Activated T-cell treated with anti-CD3 and anti-CD28 coated beads, Interleukin-2, amount 50 U/mL, for 72 hours (primary cell): ENCODE data around the gene SYT13. TPM values are rescaled to one million over a fixed set of nuclear protein-coding genes. Genes with fewer than 3 reads are reported as not detected.
"Not testable (repeated sequence)": the region's sequence is repeated elsewhere in the genome, so short reads cannot be mapped to it uniquely, and the experiment has no call there.

Experiments
- ATAC-seq, 2 donors: fragments of 150-1000 bp; cut with Tn5 transposase; replicated peaks in 1 of 2; 2 replicates each; pipeline ENCODE4 v1.10.0; 2021; ENCODE audit warnings: moderate library complexity in 2 of 2, mild to moderate bottlenecking in 1 of 2
- DNase-seq, 2 donors: peaks; one replicate each; pipeline ENCODE4 v3.0.0; 2021 to 2022; ENCODE audit warnings: mixed read lengths in 1 of 2
- H3K27ac Mint-ChIP-seq: one replicate; pipeline ENCODE4 v1.8.0; 2022; ENCODE audit warnings: mild to moderate bottlenecking, moderate library complexity, mixed read lengths
- H3K27me3 Mint-ChIP-seq: one replicate; pipeline ENCODE4 v1.8.0; 2022; ENCODE audit warnings: low read depth, mixed read lengths
- H3K36me3 Mint-ChIP-seq, 2 donors: one replicate each; pipeline ENCODE4 v1.8.0; 2022; ENCODE audit warnings: mixed read lengths in 2 of 2, mild to moderate bottlenecking in 1 of 2; ENCODE audit not compliant: insufficient read depth in 2 of 2
- H3K4me1 Mint-ChIP-seq: one replicate; pipeline ENCODE4 v1.8.0; 2022; ENCODE audit warnings: low read depth, mixed read lengths
- H3K4me3 Mint-ChIP-seq, 2 donors: one replicate each; pipeline ENCODE4 v1.8.0; 2022; ENCODE audit warnings: mild to moderate bottlenecking in 2 of 2, mixed read lengths in 2 of 2, moderate library complexity in 2 of 2
- H3K9me3 Mint-ChIP-seq, 2 donors: one replicate each; pipeline ENCODE4 v1.8.0; 2022; ENCODE audit warnings: mixed read lengths in 2 of 2
- total RNA-seq, 2 donors: library from RNA; stranded (reverse); gene quantifications; one replicate each; pipeline ENCODE4 v1.2.3, GENCODE V29; 2022

SYT13 gene
- total RNA-seq, 2 donors from 2014 or later, result not detected

DNA sequence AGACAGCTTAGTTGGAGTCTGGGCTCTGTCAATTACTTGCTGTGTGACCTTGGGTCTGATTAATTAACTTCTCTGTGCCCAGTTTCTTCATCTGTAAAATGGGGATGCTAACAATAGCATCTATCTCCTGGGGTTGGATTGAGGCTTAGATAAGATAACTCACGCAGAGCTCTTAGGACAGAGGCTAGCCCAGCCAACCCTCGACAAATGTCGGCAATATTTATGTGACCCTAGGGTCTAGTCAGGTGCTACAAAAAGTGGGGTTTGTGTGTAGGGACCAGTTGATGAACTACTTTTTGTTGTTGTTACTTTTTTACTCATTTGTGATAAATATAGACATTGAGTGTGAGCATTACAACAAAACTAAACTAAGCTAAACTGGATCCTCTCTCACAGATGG lies 22.4 kb downstream of the SYT13 start:
- Mint-ChIP-seq H3K9me3 (no peaks in the 10 kb centered on the region), H3K4me1 (no peaks in the 10 kb centered on the region), H3K27me3 (peaks cover 13% of the 10 kb centered on the region), H3K36me3 (no peaks in the 10 kb centered on the region), H3K27ac (no peak overlapping the region), H3K4me3 (no peak overlapping the region)
- DNase-seq (no peak), ATAC-seq (no peak)

DNA sequence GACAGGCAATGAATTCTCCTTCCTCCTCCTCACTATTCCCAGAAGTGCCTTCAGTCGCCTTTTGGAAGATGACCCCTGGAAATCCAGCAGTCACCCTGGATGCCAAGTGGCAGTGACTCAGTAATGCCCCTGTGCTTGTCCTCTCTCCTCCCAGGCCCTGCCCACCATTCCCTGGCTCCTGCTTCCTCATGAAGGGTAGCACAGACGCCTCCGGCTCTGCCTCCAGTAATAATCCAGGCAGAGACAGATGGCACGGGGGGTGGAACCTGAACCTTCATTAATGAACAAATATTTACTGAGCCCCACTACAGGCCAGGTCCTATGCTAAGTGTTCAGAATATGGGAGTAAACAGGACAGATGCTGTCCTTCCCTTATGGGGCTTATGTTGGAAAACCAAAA lies 23.2 kb downstream of the SYT13 start:
- no peak for ATAC-seq
- peaks cover 8% of the 10 kb centered on the region for H3K27me3 Mint-ChIP-seq
- no peak for DNase-seq
- H3K4me3 Mint-ChIP-seq, result no peak overlapping the region
- H3K4me1 Mint-ChIP-seq, result no peaks in the 10 kb centered on the region
- no peaks in the 10 kb centered on the region for H3K36me3 Mint-ChIP-seq
- no peaks in the 10 kb centered on the region for H3K9me3 Mint-ChIP-seq
- H3K27ac Mint-ChIP-seq, result no peak overlapping the region

DNA sequence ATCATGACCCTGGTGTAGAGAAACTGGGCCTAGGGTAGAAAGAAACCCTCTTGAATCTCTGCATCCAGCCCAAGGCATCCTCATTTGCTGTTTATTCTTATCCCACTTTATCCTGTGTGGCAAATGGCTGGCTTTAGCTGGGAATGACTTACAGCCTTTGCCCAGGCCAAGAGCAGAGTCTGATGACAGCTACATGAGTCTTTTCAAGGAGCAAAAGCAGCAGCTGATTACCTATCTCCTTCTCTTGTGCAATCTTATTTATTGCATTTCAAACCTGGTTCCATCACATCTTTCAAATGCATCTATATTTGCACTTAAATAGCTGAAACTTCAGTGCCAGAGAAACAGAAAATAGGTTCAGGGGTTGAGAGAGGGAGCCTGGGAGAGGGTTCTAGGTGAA lies 26.1 kb downstream of the SYT13 start:
- Mint-ChIP-seq H3K9me3 (no peaks in the 10 kb centered on the region), H3K4me1 (no peaks in the 10 kb centered on the region), H3K4me3 (no peak overlapping the region), H3K27ac (no peak overlapping the region), H3K27me3 (peaks cover 17% of the 10 kb centered on the region), H3K36me3 (no peaks in the 10 kb centered on the region)
- DNase-seq, result no peak
- ATAC-seq, result no peak

DNA sequence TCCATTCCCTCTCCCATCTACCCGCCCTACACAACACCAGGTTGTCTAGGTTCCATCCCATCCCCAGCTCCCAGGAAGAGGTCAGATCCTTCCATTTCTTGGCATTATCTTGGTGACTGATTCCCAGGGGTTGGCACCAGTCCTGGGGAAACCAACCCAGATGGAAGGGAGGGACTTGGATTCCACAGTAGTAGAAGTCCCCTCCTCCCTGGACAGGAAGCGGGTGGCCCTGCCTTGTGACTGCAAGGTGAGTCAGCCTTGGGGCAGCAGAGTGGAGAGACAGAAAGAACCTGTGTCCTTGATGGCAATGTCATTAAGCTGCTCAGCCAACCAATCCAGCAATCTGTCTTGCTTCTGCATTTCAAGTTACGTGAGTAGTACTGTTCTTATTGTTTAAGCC lies 26.5 kb downstream of the SYT13 start:
- ATAC-seq (no peak), DNase-seq (no peak)
- Mint-ChIP-seq H3K27me3 (peaks cover 17% of the 10 kb centered on the region), H3K27ac (no peak overlapping the region), H3K9me3 (no peaks in the 10 kb centered on the region), H3K36me3 (no peaks in the 10 kb centered on the region), H3K4me1 (no peaks in the 10 kb centered on the region), H3K4me3 (no peak overlapping the region)

DNA sequence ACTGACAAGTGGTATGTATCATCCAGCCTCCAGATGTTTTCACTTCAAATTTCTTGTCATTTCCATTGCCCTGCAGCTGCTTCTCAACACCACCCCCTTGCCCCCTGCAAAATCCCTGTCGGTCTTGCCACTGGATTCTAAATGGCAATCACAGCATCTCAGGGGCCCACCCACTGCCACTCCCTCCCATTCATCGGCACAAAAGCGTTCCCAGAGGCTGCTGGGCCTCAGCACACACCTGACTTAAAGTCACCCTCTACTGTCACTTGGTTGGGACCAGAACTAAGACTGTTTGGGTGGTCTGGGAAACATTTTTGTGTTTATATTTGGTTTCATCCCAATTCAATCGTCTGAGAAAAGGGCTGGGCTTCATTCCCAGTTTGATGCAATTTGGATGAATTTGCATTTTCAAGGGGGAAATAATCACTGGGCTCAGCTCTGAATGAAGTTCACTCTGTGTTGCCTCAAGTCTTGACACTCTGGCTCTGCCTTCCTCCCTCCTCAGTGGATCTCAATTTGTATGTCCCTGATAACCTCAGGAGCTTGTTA lies 27.1 kb downstream of the SYT13 start:
- no peak overlapping the region for H3K4me3 Mint-ChIP-seq
- H3K4me1 Mint-ChIP-seq, result no peaks in the 10 kb centered on the region
- H3K27me3 Mint-ChIP-seq, result peaks cover 17% of the 10 kb centered on the region
- no peaks in the 10 kb centered on the region for H3K36me3 Mint-ChIP-seq
- H3K27ac Mint-ChIP-seq, result no peak overlapping the region
- ATAC-seq (no peak), DNase-seq (no peak)
- no peaks in the 10 kb centered on the region for H3K9me3 Mint-ChIP-seq

DNA sequence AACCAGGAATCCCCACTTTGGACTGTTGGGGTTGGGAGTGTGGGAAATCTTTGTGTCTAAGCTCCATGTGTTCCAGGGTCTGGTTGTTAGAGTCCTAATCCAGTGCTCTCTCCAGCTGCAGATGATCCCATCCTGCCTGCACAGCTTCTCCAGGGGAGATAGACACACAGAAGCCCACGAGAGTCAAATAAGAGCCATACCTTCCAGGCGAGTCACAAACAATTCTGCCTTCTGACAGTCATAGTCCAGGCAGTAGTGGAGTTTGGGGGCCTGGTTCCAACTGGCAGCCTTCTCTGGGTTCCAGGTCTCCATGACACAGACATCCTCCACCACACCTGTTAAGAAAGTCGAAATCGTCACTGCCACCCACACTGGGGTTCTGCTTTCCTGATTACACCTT lies 32.1 kb downstream of the SYT13 start:
- Mint-ChIP-seq H3K36me3 (no peaks in the 10 kb centered on the region), H3K27me3 (peaks cover 14% of the 10 kb centered on the region), H3K4me1 (no peaks in the 10 kb centered on the region), H3K4me3 (no peak overlapping the region), H3K27ac (no peak overlapping the region), H3K9me3 (no peaks in the 10 kb centered on the region)
- DNase-seq (no peak), ATAC-seq (no peak)

DNA sequence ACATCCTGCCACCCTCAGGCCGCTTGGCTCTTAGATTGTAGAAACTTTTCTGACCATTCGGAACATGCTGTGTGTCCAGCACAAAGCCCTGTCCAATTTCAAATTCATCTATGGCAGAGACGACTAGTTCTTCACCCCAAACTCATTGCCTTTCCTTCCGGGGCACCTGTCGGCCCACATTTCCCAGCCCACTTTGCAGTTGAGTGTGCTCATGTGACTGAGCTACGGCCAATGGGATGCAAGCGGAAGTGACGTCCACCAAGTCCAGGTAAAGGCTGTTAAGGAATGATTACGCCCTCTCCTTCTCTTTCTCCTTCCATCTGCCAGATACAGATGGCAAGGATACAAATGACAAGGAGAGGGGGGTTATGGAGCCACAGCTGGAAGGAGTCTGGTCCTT lies 32.5 kb downstream of the SYT13 start:
- Mint-ChIP-seq H3K27me3 (peaks cover 17% of the 10 kb centered on the region), H3K9me3 (no peaks in the 10 kb centered on the region), H3K4me1 (no peaks in the 10 kb centered on the region), H3K27ac (no peak overlapping the region), H3K4me3 (no peak overlapping the region), H3K36me3 (no peaks in the 10 kb centered on the region)
- DNase-seq (no peak), ATAC-seq (no peak)

DNA sequence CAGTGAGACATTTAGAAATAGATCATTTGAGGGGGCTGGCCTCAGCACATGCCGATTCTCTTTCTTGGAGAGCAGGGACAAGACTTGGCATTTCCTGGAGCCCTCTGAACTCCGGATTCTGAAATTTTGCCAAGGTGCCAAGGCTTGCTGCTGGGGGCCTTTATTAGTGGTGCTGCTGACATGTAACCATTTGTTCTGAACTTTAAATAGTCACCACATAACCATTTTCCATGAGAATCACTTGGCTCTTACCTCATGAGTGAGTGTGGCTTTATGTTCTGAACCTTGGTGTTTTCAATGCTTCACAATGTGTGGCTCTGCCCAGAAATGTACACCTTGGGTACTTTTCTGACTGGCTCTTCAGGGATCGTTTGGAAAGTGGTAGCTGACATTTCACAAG lies 33.3 kb downstream of the SYT13 start:
- ATAC-seq, result no peak
- no peak for DNase-seq
- Mint-ChIP-seq H3K9me3 (no peaks in the 10 kb centered on the region), H3K36me3 (no peaks in the 10 kb centered on the region), H3K4me1 (no peaks in the 10 kb centered on the region), H3K27me3 (peaks cover 17% of the 10 kb centered on the region), H3K27ac (no peak overlapping the region), H3K4me3 (no peak overlapping the region)

DNA sequence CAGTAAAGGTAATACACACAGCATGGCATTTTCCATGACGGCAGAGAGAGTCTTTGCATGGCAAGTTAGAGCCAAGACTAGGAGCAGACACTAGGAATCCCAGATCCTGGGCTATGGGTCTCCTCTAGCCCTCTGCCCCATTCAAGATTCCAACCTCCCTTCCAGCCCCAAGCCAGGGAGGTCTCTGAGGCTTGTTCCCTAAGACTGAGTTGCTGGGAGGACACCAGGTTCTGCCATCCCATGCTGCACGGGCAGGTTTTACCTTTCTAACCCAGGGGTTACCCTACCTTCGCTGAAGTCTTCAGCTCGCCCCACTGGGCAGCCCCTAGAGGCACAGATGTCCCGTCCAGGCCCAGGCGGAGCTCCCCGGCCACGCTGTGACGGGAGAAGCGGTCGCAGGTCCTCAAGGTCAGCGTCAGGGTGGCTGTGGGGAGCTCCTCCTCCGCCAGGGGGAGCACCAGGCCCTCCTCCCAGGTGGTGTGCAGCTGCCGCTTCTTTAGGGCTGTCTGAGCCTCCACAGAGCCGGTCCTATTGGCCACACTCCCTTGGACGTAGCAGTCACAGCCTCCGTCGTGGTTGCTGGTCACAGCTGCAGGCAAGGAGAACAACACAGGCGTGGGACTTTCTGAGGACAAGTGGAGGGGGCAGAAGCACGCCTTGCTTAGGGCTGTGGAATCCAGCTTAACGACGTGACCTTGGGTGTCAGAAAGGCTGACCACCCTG lies 33.8 kb downstream of the SYT13 start:
- no peak overlapping the region for H3K4me3 Mint-ChIP-seq
- H3K36me3 Mint-ChIP-seq, result no peaks in the 10 kb centered on the region
- no peaks in the 10 kb centered on the region for H3K4me1 Mint-ChIP-seq
- peak; percentile 43 to 54 for ATAC-seq
- no peaks in the 10 kb centered on the region for H3K9me3 Mint-ChIP-seq
- peak; percentile 38 to 42 for DNase-seq
- no peak overlapping the region for H3K27ac Mint-ChIP-seq
- H3K27me3 Mint-ChIP-seq, result peaks cover 17% of the 10 kb centered on the region

DNA sequence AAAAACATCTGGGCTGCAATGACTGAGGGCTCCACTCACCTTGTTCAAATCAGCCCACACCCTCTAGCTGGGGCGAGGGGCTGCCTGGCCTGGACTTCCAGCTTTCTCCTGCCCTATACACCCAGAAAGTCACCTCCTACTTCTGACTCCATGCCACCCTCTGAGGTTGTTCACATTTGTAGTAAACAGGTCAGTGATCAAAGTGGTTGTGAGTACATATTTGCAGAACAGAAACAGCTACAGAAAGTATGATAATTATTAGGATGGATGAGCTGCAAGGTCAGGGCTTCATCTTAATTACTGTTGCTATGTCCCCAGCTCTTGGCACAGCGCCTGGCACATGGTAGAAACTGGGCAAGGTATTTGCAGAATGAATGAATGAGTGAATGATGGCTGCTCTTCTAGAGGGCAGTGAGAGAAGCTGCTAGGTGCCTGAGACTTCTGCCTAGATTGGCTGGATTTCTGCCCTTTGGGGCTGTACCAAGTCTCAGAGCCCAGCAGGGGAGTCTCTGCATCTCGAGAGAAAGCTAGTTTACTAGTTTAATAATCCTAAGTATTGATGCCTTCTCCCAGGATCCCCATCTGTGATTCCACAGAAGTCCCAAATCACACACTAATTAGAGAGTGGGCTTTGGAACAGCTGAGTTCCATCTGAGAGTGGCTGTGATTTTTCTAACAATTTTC lies 36.0 kb downstream of the SYT13 start:
- Mint-ChIP-seq H3K36me3 (no peaks in the 10 kb centered on the region), H3K27ac (no peak overlapping the region), H3K9me3 (no peaks in the 10 kb centered on the region), H3K4me3 (no peak overlapping the region), H3K4me1 (no peaks in the 10 kb centered on the region), H3K27me3 (peaks cover 6% of the 10 kb centered on the region)
- DNase-seq, result no peak
- ATAC-seq, result no peak

DNA sequence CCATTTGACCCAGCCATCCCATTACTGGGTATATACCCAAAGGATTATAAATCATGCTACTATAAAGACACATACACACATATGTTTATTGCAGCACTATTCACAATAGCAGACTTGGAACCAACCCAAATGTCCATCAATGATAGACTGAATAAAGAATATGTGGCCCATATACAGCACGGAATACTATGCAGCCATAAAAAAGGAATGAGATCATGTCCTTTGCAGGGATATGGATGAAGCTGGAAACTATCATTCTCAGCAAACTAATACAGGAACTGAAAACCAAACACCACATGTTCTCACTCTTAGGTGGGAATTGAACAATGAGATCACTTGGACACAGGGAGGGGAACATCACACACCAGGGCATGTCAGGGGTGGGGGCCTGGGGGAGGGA lies 36.8 kb downstream of the SYT13 start:
- not testable (repeated sequence) for H3K4me3 Mint-ChIP-seq, H3K36me3 Mint-ChIP-seq, H3K27ac Mint-ChIP-seq, H3K9me3 Mint-ChIP-seq, DNase-seq, H3K4me1 Mint-ChIP-seq, H3K27me3 Mint-ChIP-seq, ATAC-seq

DNA sequence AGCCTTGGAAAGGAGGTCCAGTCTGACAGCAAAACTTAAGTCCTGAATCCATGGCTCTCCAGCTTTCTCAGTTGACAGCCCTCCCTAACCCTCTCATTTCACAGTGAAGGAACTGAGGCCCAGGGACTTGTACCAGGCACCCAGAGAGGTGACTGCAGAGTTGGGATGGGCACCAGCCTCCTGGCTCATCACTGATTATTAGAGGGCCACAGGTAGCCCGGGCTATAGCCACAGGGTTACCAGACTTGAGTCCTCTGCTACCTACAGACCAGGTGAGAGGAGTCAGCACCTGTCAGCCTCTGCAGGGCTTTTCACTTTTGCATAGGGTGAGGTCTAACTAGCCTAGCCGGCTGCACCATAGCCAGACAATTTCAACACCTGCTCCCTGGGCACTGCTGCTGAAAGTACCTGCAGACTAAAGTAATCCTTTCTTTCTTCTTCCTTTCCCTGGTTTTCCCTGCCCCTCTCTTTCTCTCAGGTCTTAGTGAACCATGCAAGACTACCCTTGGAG lies 37.6 kb downstream of the SYT13 start:
- H3K4me1 Mint-ChIP-seq, result no peaks in the 10 kb centered on the region
- no peaks in the 10 kb centered on the region for H3K36me3 Mint-ChIP-seq
- ATAC-seq (no peak), DNase-seq (no peak)
- peaks cover 6% of the 10 kb centered on the region for H3K27me3 Mint-ChIP-seq
- H3K4me3 Mint-ChIP-seq, result no peak overlapping the region
- H3K9me3 Mint-ChIP-seq, result no peaks in the 10 kb centered on the region
- H3K27ac Mint-ChIP-seq, result no peak overlapping the region

DNA sequence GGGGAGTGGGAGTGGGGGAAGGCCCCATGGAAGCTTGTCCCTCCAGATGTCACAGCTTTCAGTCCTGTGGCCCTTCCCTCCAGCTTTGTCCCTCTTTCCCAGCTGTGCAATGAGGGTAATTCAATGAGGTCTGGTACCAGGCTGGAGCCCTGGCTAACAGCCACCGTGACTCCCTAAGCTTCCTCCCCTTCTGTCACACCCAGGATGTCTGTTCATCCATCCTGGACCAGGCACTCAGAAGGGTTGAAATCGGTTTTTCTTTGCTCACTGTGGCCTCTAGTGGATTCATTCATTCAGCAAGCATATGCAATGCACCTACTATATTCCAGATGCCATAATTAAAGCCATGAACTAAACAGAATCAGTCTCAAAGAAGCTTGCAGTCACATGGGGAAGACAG lies 38.7 kb downstream of the SYT13 start:
- no peak for DNase-seq
- no peak overlapping the region for H3K4me3 Mint-ChIP-seq
- no peaks in the 10 kb centered on the region for H3K36me3 Mint-ChIP-seq
- no peak overlapping the region for H3K27ac Mint-ChIP-seq
- H3K9me3 Mint-ChIP-seq, result no peaks in the 10 kb centered on the region
- peaks cover 6% of the 10 kb centered on the region for H3K27me3 Mint-ChIP-seq
- no peaks in the 10 kb centered on the region for H3K4me1 Mint-ChIP-seq
- ATAC-seq, result no peak
